ENCODE data around the gene LSM14B.

DNA sequence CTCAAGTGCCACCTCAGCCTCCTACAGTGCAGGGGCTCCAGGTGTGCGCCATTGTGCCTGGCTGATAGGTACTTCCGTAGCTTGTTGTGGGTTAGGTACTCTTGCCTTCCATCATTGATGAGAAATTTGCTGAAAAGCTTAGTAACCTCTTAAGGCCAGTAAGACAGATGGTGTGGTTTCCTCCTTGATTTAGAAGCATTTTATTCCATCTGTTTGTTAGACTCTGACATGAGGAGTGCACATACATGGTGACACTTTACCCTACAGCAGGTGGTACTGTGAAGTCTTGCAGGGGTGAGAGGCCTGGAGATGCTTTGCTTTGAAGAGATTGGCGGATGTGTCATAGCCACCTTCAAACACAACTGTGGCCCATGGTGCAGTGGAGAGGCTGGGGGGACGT lies 45.8 kb downstream of the LSM14B start:
- TF ChIP-seq POLR2A (IDR thresholded peaks at IDR 0.05; ENCODE audit: extremely low read depth, insufficient read length) (no peak), MYC (IDR thresholded peaks at IDR 0.05; ENCODE audit: low read depth, low read length) (no peak)
- TF ChIP-seq, protein P1, sequence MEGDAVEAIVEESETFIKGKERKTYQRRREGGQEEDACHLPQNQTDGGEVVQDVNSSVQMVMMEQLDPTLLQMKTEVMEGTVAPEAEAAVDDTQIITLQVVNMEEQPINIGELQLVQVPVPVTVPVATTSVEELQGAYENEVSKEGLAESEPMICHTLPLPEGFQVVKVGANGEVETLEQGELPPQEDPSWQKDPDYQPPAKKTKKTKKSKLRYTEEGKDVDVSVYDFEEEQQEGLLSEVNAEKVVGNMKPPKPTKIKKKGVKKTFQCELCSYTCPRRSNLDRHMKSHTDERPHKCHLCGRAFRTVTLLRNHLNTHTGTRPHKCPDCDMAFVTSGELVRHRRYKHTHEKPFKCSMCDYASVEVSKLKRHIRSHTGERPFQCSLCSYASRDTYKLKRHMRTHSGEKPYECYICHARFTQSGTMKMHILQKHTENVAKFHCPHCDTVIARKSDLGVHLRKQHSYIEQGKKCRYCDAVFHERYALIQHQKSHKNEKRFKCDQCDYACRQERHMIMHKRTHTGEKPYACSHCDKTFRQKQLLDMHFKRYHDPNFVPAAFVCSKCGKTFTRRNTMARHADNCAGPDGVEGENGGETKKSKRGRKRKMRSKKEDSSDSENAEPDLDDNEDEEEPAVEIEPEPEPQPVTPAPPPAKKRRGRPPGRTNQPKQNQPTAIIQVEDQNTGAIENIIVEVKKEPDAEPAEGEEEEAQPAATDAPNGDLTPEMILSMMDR (IDR thresholded peaks at IDR 0.05; ENCODE audit: low read depth, low read length): no peak
